HL-60 (cell line): Measurements from ENCODE around the gene COPS6.

ENCODE experiments used
- DNase-seq, 2 experiments: peaks; one replicate each; pipeline ENCODE4 v3.0.0-alpha.2; 2010 to 2020; ENCODE audit warnings: low read depth in 1 of 2, low spot score in 1 of 2
- H3K27ac ChIP-seq: fragments of 250-450 bp; sonication (Bioruptor Pico); replicated peaks from 2 replicates; pipeline ENCODE4 v1.5.1; 2020; ENCODE audit warnings: mild to moderate bottlenecking, moderate library complexity
- H3K27me3 ChIP-seq: fragments of 250-450 bp; sonication (Bioruptor Pico); 2 replicates; pipeline ENCODE4 v1.5.1; 2021; ENCODE audit warnings: mild to moderate bottlenecking, moderate library complexity; ENCODE audit not compliant: insufficient read depth, poor library complexity, severe bottlenecking
- H3K4me3 ChIP-seq: replicated peaks from 2 replicates; pipeline ENCODE4 v1.5.1; 2011; ENCODE audit warnings: mild to moderate bottlenecking, control low read depth, low read length; ENCODE audit not compliant: insufficient read depth
- GABPA ChIP-seq: IDR thresholded peaks from 2 replicates; pipeline ENCODE4 v1.6.1; 2012; ENCODE audit warnings: low read depth
- POLR2AphosphoS5 ChIP-seq: IDR thresholded peaks from 2 replicates; pipeline ENCODE4 v1.6.1; 2012; ENCODE audit warnings: low read depth
- REST ChIP-seq: IDR thresholded peaks from 2 replicates; pipeline ENCODE4 v1.6.1; 2012; ENCODE audit warnings: low read depth; ENCODE audit not compliant: insufficient replicate concordance
- SPI1 ChIP-seq: IDR thresholded peaks from 2 replicates; pipeline ENCODE4 v1.6.1; 2012; ENCODE audit warnings: low read depth, mild to moderate bottlenecking, borderline replicate concordance
- TF ChIP-seq, protein P1 (sequence below): IDR thresholded peaks from one replicate; pipeline ENCODE4 v1.5.1; 2011; ENCODE audit warnings: low read length, control low read depth, inconsistent platforms; ENCODE audit not compliant: insufficient read depth

Gene COPS6

DNA sequence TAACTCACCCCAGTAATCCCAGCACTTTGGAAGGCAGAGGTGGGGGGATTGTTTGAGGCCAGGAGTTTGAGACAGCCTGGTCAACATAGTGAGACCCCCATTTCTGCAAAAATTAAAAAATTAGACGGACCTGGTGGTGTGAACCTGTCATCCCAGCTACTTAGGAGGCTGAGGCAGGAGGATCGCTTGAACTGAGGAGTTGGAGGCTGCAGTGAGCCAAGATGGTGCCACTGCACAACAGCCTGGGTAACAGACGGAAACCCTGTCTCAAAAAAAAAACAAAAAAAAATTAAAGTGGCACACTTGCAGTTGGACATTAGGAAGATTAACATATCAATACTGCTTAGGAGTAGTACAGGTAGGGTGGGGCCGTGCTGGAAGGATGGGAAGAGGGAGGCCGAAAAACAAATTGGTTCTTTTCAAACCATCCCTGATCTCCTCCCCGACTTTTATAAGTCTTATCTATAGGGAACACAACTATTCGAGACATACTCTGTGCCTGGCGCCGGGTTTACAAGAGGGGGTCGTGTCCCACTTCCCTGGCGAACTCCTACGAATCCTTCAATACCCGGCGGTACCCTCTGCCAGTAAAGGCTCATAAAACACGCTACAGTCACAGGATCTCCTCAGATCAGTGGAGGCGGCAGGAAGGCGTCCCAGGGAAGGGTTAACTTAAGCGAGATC lies 29.8 kb downstream of the COPS6 start:
- DNase-seq: no peak

GRCh38 chr7:100119072-100119969 lies 30.6 kb downstream of the COPS6 start, which contains the start of the genes CNPY4 and TAF6:
CNPY4 (plus strand) TSS chr7:100119634; CDS start chr7:100119745, 111 bp downstream.
TAF6 (minus strand) TSS chr7:100119358; CDS start chr7:100114209, 5,149 bp downstream.
- Histone ChIP-seq H3K27ac (peak within 1 kb of the TSS; percentile 97), H3K4me3 (peak within 1 kb of the TSS; percentile 77), H3K27me3 (no peaks in the 10 kb centered on the region)
- peak; percentile 86 to 96 for DNase-seq
- peak; percentile 57; the same call in 1 of the 2 replicates for TF ChIP-seq POLR2AphosphoS5
- TF ChIP-seq, protein P1, sequence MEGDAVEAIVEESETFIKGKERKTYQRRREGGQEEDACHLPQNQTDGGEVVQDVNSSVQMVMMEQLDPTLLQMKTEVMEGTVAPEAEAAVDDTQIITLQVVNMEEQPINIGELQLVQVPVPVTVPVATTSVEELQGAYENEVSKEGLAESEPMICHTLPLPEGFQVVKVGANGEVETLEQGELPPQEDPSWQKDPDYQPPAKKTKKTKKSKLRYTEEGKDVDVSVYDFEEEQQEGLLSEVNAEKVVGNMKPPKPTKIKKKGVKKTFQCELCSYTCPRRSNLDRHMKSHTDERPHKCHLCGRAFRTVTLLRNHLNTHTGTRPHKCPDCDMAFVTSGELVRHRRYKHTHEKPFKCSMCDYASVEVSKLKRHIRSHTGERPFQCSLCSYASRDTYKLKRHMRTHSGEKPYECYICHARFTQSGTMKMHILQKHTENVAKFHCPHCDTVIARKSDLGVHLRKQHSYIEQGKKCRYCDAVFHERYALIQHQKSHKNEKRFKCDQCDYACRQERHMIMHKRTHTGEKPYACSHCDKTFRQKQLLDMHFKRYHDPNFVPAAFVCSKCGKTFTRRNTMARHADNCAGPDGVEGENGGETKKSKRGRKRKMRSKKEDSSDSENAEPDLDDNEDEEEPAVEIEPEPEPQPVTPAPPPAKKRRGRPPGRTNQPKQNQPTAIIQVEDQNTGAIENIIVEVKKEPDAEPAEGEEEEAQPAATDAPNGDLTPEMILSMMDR: no peak
- no peak for TF ChIP-seq GABPA
- TF ChIP-seq SPI1: no peak
- TF ChIP-seq REST: peak; percentile 84

More for the DNA sequence above, 29.8 kb downstream of the COPS6 start:
- peak overlapping the region; percentile 97 for H3K27ac ChIP-seq
- H3K27me3 ChIP-seq: no peaks in the 10 kb centered on the region
- TF ChIP-seq REST: no peak
- no peak for TF ChIP-seq GABPA
- no peak for TF ChIP-seq SPI1
- no peak for TF ChIP-seq POLR2AphosphoS5
- H3K4me3 ChIP-seq: peak overlapping the region; percentile 67

DNA sequence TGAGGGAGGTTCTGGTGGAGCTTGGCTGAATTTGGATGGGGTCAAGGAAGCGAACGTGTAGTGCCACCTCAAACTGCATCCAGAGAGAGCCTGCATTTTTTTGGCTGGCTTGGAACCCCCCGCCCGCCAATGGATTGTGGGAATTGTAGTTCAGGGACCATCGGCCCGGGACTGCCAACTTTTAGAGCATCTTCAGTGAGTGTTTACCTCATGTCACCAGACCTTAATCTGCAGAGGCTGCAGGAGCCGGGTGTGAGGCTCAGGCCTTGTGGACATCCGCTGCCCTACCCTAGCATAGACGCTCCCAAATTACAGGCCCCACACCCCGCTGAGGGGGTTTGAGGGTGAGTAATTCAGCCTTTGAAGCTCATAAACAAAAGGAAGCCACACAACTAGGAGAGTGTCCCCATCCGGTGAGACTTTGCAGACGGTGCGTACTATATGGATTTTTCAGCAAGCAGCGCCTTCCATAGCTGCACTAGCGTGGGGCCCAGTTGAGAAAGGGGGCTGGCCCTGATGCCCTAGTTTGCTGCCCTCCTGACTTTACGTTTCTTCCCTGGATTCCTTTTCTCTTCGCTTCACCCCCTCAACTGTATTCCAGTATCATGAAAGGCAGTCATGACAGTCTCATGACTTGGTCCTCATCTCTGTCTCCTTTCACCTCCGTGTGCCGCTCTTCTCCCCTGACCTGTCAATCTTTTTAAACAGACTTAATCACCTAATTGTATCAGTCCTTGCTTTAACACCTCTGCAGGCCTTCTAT lies 31.4 kb downstream of the COPS6 start:
- H3K4me3 ChIP-seq: peak overlapping the region; percentile 77
- no peaks in the 10 kb centered on the region for H3K27me3 ChIP-seq
- peak overlapping the region; percentile 97 for H3K27ac ChIP-seq
- TF ChIP-seq SPI1: no peak
- no peak for TF ChIP-seq GABPA
- no peak for TF ChIP-seq REST
- TF ChIP-seq POLR2AphosphoS5: no peak
- TF ChIP-seq, protein P1: no peak
- peak in 1 of 2 experiments; percentile 61 for DNase-seq
